Esophagus mucosa (tissue), 1 donor: ENCODE data around the gene SNPH. TPM values are rescaled to one million over a fixed set of nuclear protein-coding genes. Genes with fewer than 3 reads are reported as not detected.
A peak's percentile ranks its signal among the peaks of the same experiment; 100 is the strongest.

Experiments
- ATAC-seq: fragments of 200-7000 bp; cut with Tn5 transposase; one replicate; pipeline ENCODE4 v1.9.1; 2020
- total RNA-seq: library from RNA; stranded (reverse); gene quantifications from one replicate; pipeline ENCODE4 v1.2.4, GENCODE V29; 2023
- donor health status: DM: yes; HTN: yes; CAD: no.

SNPH gene
- total RNA-seq, 1 donor from 2014 or later: 0.64 TPM

GRCh38 chr20:1287787-1288569, 21.9 kb downstream of the SNPH start:
- no peak for ATAC-seq

DNA sequence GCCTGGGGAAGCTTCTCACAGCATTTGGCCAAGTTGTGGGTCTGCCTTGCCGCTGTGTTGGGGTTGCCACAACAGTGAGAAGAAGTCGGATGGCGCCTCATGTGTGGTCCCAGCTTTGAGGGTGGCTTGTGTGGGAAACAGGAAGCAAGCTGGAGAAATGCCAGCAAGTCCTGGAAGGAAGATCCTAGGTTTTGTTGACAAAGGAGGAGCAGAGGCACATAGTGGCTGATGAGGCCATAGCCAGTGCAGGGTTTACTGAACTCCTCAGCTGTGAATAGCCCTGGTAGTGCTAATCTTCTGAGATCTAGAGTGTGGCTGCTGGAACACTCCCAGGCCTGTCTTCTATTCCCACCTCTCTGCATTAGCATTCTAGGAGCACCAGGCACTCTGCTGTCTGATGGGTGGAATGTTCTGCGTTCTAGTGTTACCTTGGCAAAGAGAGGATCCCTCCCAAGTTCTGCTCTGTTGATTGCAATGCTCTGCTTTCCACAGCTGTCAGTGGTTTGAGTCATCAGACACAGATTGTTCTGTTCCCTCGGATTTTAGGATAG, 25.2 kb downstream of the SNPH start:
- no peak for ATAC-seq

DNA sequence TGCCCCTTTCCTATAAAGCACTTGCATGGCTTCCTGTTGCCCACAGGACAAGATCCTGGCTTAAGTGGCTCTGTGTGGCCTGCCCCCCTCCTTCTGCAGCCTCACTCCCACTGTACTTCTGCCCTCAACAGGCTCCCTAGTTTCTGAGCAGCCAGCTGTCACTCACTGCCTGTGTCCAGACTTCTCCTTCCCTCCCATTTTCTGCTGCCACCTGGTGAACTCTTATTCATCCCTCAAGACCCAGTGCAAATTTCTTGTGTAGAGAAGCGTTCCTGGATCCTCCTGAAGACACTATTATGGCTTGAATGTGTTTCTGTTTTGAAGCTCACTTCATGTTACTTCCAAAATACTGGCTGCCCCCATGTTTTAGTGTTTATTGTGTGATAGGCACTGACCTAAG, 26.5 kb downstream of the SNPH start:
- ATAC-seq: no peak

DNA sequence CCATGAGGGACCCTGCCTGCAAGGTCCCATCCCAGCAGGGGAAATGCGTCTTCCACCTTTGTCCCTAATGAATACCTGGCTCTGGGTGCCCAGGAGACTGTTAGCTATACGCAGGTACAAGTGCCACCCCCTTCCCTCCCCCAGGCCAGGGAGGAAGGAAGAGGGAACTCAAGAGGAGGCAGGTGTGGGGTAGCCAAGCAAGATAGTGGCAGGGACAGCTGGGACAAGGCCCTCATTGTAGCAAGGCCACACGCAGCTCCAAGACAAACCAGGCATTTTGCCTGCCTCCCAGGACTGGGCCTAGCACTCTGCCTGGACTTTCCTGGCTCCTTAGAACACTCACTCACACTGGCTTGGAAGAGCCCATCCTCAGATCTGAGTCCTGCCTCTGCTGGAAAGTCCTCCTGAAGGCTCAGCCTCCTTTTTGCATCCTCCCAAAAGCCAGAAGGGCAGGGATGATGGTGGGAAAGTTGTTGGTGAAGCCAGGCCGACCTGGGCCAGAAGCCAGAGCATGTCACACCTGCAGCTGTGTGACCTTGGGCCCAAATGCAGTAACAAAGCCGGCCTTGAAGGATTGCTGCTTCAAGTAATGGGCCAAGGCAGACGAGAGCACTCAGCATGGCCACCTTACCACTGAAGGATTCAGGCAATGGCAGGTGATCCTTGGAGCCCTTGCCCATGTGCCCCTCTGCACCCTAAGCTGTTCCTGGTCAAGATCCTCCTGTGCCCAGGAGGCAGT, 27.7 kb downstream of the SNPH start:
- ATAC-seq: no peak

DNA sequence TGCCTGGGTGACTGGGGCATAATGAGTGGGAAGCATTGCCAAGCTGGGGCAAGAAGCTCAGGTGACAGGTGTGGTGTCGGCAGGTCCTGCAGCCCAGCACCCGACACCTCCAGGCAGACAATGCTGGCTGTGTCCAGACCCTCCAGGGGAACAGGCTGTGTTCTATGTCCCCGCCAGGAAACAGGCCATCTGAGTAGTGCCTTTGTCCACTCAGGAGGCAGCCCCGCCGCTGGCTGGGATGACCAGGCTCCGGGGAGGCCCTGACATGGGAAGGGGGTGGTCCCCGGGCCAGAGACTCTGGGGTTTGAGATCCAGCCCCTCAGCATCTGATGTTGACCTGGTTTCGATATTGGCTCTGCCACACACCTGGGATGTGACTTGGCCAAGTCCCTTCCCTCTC, 28.4 kb downstream of the SNPH start:
- ATAC-seq: no peak

DNA sequence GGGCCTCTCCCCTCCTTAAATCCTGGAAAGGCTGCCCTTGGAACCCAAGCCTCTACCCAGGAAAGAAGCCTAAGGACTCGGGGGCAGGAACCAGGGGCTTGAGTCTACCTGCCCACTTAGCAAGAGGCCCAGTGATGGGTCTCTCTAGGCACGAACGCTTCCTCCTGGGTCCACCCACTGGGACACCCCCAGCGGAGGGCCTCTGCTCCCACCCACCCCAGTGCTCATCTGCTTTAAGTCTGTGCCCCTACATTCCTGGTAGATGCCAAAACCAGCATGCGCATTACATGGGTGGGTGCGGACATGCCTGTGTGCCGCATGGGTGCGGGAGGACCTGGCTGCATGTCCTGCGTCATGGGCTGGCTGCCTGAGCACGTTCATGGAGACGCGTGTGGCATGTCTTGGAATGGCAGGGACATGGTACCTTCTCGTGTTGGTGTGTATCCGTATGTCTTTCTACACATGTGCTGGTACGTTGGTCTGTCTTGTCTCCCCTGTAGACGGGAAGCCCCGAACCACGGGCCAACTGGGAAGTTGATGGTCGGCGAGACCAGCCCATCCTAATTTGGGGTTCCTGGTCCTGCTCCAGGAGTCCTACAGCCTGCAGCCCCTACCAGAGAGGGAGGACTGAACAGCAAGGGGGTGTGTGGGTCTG, 29.3 kb downstream of the SNPH start:
- no peak for ATAC-seq

GRCh38 chr20:1296117-1296610, 30.1 kb downstream of the SNPH start:
- ATAC-seq: no peak

DNA sequence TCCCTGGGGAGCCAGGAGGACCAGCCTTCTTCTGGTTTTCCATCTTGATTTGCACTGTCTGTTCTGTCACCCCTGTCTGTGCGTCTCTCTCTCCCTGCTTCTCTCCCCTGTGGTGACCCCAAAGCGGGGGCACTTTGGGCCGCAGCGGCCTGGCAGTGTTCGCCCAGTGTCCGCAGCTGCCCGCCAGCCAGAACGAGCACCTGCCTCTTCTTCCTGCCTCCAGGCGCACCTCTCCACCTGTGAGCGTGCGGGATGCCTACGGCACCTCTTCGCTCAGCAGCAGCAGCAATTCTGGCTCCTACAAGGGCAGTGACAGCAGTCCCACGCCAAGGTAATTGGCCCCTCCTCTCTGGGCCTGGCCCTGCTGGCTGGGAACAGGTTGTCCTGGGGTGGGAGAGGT, 30.8 kb downstream of the SNPH start:
- no peak for ATAC-seq

DNA sequence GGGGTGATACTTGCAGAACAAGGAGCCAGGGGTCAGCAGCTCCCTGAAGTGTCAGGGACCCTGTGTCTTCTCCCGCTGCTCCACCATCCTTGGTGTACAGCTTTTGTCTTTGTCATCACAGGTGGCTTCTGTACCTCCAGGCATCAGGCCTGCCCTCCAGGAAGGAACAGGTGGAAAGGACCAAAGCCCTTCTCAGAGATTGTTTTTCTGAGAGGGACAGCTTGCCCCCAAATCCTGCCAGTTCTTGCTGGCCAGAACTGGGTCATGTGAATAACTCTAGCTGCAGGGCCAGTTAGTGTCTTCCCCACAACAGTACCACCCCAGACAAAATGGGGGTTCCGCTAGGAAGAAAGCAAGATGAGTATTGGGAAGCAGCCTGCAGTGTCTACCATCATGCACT, 31.4 kb downstream of the SNPH start:
- ATAC-seq: no peak

- ATAC-seq: no peak
Measured at GRCh38 chr20:1298166-1298565, 32.1 kb downstream of the SNPH start.

- ATAC-seq: no peak
Measured at GRCh38 chr20:1298888-1299511, 32.9 kb downstream of the SNPH start.

DNA sequence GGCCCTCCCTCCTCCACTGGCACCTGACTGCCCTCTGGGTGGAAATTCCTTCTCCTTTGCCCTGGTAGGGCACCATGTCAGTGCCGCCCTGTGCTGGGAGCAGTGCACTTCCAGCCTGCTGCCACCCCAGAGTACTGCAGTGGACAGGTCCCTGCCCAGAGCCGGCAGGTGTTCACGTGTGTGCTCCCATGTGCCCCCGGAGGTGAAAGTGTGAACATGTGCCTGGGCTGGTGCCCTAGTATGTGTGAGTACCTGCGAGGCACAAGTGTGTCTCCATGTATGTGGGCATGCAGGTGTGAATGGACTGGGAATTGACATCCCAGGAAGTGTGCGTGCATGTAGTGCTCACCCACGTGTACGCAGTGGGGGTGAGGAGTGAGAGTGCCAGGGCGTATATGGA, 33.4 kb downstream of the SNPH start:
- ATAC-seq: peak; percentile 24

GRCh38 chr20:1300083-1300840, 34.2 kb downstream of the SNPH start:
- ATAC-seq: no peak

DNA sequence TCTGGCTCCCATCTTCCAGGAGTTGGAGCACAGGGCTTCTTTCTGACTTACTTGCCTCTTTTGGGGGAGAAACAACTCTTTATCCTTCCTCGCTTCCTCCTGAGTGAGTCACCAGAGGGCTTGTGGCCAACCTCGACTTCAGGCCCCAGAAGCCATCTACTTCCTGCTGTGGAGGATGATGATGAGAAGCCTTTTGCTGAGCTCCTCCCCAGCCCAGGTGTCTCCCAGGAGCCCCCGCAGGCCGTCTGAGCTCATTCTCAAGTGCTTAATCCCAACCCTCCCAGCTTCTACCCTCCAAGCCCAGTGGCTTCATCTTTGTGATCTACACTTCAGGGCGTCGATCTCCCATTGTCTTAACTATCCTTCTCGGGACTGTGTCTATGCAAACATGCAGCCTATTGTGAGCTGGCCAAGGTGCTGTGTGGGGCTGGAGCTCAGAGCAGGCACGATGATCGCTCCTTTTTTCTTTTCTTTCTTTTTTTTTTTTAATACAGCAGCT, 35.0 kb downstream of the SNPH start:
- peak; percentile 24 for ATAC-seq

- peak; percentile 3 for ATAC-seq
Measured at GRCh38 chr20:1302685-1303541, 36.8 kb downstream of the SNPH start.

GRCh38 chr20:1304710-1305515, 38.8 kb downstream of the SNPH start:
- no peak for ATAC-seq

DNA sequence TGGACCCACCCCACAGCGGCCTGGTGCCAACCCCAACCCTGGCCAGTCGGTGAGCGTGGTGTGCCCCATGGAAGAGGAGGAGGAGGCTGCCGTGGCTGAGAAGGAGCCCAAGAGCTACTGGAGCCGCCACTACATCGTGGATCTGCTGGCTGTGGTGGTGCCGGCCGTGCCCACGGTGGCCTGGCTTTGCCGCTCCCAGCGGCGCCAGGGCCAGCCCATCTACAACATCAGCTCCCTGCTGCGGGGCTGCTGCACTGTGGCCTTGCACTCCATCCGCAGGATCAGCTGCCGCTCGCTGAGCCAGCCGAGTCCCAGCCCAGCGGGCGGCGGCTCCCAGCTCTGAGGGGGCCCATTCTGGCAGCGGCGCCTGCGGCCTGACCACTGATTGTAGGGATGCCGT, 39.6 kb downstream of the SNPH start:
- ATAC-seq: no peak

DNA sequence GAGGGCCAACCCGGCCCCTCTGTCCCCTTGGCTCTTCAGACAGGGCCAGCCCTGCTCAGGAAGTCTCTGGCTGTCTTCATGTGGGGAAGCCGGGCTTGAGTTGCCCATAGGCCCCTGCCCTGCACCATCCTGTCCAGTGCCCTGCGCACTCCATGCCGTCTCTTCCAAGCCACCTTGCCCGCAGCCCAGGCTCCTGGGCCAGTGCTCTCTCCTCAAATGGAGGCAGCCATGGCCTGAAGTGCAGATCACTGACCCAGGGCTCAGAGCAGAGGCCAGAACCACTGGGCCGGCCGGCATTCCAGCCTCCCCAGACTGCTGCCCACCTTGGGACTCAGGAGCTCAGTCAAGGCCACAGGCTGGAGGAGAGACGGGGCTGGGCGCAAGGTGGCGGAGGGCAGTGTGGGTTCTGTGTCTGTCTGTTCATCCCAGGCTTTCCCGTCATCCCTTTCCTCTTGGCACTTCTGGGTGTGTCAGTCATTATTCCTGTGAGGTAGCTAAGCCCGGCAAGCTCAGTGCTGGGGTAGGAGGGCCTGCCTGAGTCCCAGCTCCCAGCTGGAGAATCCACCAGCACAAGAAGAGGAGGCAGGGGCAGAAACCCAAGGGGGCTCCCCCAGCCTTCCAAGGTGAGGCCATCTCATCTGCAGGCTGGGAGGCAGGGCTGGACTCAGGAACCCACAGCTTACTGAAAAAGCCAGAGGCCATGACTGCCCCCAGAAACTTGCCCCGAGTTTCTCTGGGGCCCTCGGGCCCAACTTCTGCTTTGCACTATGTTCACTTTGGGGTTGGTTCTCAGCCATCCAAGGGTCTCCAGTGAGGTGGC, 40.4 kb downstream of the SNPH start:
- ATAC-seq: peak; percentile 9

- ATAC-seq: no peak
Measured at GRCh38 chr20:1307171-1307570, 41.1 kb downstream of the SNPH start.
